ENCODE results near the gene ARSG. TPM values are rescaled to one million over a fixed set of nuclear protein-coding genes. Genes with fewer than 3 reads are reported as not detected.

ARSG gene
- total RNA-seq: 5.1 and 7.0 TPM in 2 replicates
- 3.9 TPM in 2 replicates for polyA plus RNA-seq
- polyA plus RNA-seq (2011; cell fraction: cytosol; rRNA removed): 2.7 and 2.8 TPM in 2 replicates
- polyA plus RNA-seq (2011; cell fraction: nucleus; rRNA removed): 6.0 and 6.1 TPM in 2 replicates
- 3.1 and 3.8 TPM in 2 replicates for polyA plus RNA-seq (2012)
- polyA minus RNA-seq: 4.8 and 6.7 TPM in 2 replicates
- 9.7 TPM for polyA minus RNA-seq (2011; cell fraction: cytosol; rRNA and poly(A)+ RNA removed)
- 4.3 and 7.6 TPM in 2 replicates for polyA minus RNA-seq (2011; cell fraction: nucleus; rRNA and poly(A)+ RNA removed)
- percentile 41 among the genes with signal in this experiment for Bru-seq, nascent RNA
- percentile 31 among the genes with signal in this experiment for BruChase-seq, experiment 1, labeled RNA remaining after a 6-hour chase
- percentile 39 among the genes with signal in this experiment for BruChase-seq, experiment 2, labeled RNA remaining after a 2-hour chase
- long read RNA-seq, full-length matches to known transcripts: 3 of 7 reads
- long read RNA-seq, partial matches to known transcripts: 0 of 7 reads
- long read RNA-seq, other reads (novel, unspliced or antisense): 4 of 7 reads

- Histone ChIP-seq H2AFZ (ENCODE audit: low read depth, low read length) (peak within 1 kb of the TSS; percentile 90), H4K20me1 (replicated peaks; ENCODE audit: control insufficient read depth, extremely low read depth, insufficient read depth, low read length) (no peaks in the 10 kb centered on the region), H3K4me1 (ENCODE audit: control insufficient read depth, extremely low read depth, insufficient read depth, low read length) (peaks cover 15% of the 10 kb centered on the region), H3K27me3 (ENCODE audit: control insufficient read depth in 2 of 2, insufficient read depth in 2 of 2, low read length in 2 of 2) (no peaks in the 10 kb centered on the region), H3K4me3 (replicated peaks in 1 of 3; ENCODE audit: insufficient read depth in 1 of 3, low read depth in 1 of 3, low read length in 3 of 3) (peak within 1 kb of the TSS; percentile 53 to 74 (median 66)), H3K9ac (replicated peaks; ENCODE audit: extremely low read depth, insufficient read depth, low read length) (peak within 1 kb of the TSS; percentile 74), H3K9me3 (replicated peaks; ENCODE audit: control insufficient read depth, insufficient read depth, low read length) (no peaks in the 10 kb centered on the region), H3K4me2 (ENCODE audit: insufficient read depth, low read length) (peak within 1 kb of the TSS; percentile 72), H3K36me3 (ENCODE audit: control insufficient read depth in 2 of 2, extremely low read depth in 1 of 2, insufficient read depth in 2 of 2, low read length in 2 of 2) (no peaks in the 10 kb centered on the region), H3K27ac (ENCODE audit: insufficient read depth, low read depth, low read length) (peak within 1 kb of the TSS; percentile 48), H3K9me1 (replicated peaks; ENCODE audit: control insufficient read depth, extremely low read depth, insufficient read depth, low read length) (no peaks in the 10 kb centered on the region), H3K79me2 (ENCODE audit: control insufficient read depth, insufficient read depth, low read length) (no peaks in the 10 kb centered on the region)
- TF ChIP-seq MAX (IDR thresholded peaks at IDR 0.05; ENCODE audit: insufficient read depth, insufficient read length): peak; percentile 44
- no peak for TF ChIP-seq CTCF (IDR thresholded peaks at IDR 0.05; ENCODE audit: extremely low read depth in 1 of 2, insufficient read depth in 1 of 2, low read depth in 1 of 2, low read length in 2 of 2)
- peak; percentile 56 for TF ChIP-seq POLR2AphosphoS5 (IDR thresholded peaks at IDR 0.05; ENCODE audit: insufficient read depth, low read depth, low read length)
- TF ChIP-seq MYC (IDR thresholded peaks at IDR 0.05; ENCODE audit: low read depth, low read length): peak; percentile 13
- TF ChIP-seq FOS (IDR thresholded peaks at IDR 0.05; ENCODE audit: borderline replicate concordance, insufficient read depth, low read length): no peak
- dilution Hi-C loops (cut with MboI; ENCODE audit: extremely low pct_ligation_motif_present, low sequenced_read_pairs): no loop called here
- no peak for FAIRE-seq
- ChIA-PET CTCF (interaction anchor here (0.7 to 8.5 kb wide), 4 partner anchors 10 to 108 kb away, joined by 3 to 104 read pairs (median 10); no protein-coding TSS in a partner anchor), POLR2A (no interaction called here)
- DNase-seq (ENCODE audit: low read depth, low spot score): peak; percentile 55
- no TSS peak for BruUV-seq (replicated peaks)
- intact Hi-C loops (cut with micrococcal nuclease): loop anchor here (1.0 kb wide), 1 partner anchor 92 kb away; no protein-coding TSS in a partner anchor
These were observed at the start of gene ARSG, which contains the start of gene SLC16A6 for GRCh38 chr17:68290955-68291835. Gene ARSG, plus strand, starts transcription at chr17:68291495. Its CDS starts 15,999 bp downstream, at chr17:68307494. Gene SLC16A6, minus strand, starts transcription at chr17:68291127. Its CDS starts 12,807 bp downstream, at chr17:68278320.
